Lower lobe of right lung (tissue), 2 donors: ENCODE measurements around the gene SEC61B. TPM values are rescaled to one million over a fixed set of nuclear protein-coding genes. Genes with fewer than 3 reads are reported as not detected.

Experiments used
- ATAC-seq, 2 donors: fragments of 200-7000 bp; cut with Tn5 transposase; one replicate each; pipeline ENCODE4 v1.9.1; 2020 to 2022; ENCODE audit warnings: mild to moderate bottlenecking in 2 of 2, moderate library complexity in 2 of 2
- DNase-seq: peaks from one replicate; pipeline ENCODE4 v3.0.0-alpha.2; 2020
- H3K27ac ChIP-seq: fragments of 200-600 bp; one replicate; pipeline ENCODE4 v1.8.0; 2022
- H3K27me3 ChIP-seq: fragments of 200-600 bp; one replicate; pipeline ENCODE4 v1.8.0; 2022; ENCODE audit warnings: low read depth
- H3K36me3 ChIP-seq: fragments of 200-600 bp; one replicate; pipeline ENCODE4 v1.8.0; 2022; ENCODE audit warnings: mild to moderate bottlenecking
- H3K4me1 ChIP-seq: fragments of 200-600 bp; one replicate; pipeline ENCODE4 v1.8.0; 2022
- H3K4me3 ChIP-seq: fragments of 200-600 bp; one replicate; pipeline ENCODE4 v1.8.0; 2022; ENCODE audit warnings: mild to moderate bottlenecking
- H3K9me3 ChIP-seq: fragments of 200-600 bp; one replicate; pipeline ENCODE4 v1.8.0; 2022
- CTCF ChIP-seq: fragments of 200-600 bp; IDR thresholded peaks from one replicate; pipeline ENCODE4 v1.8.0; 2022; ENCODE audit warnings: antibody characterized with exemption, mild to moderate bottlenecking
- intact Hi-C: fragments of 100-400 bp; cut with DNase I; formaldehyde crosslinking; loops from one replicate; pipeline ENCODE4 v1.11.0; 2022
- long read RNA-seq: library from polyadenylated mRNA; unstranded; transcript quantifications from one replicate; pipeline ENCODE4 v2.0.0, GENCODE V29; 2021
- total RNA-seq: library from RNA; stranded (reverse); fragmentation: NEBNext Ultra II Directional; extraction: Animal tissue kit (Norgen Biotek cat#: 25700); gene quantifications from one replicate; pipeline ENCODE4 v1.2.1, GENCODE V29; 2021
- donor health status: DM: no; HTN: yes; CAD: no; lungs with severe emphysema.

The SEC61B gene
- 111 TPM for total RNA-seq
- long read RNA-seq, transcript SEC61B-201 (4 exons, 545 nt), result major isoform, 96 of 99 reads
- long read RNA-seq, partial matches to known transcripts, result 1 of 99 reads
- long read RNA-seq, other reads (novel, unspliced or antisense), result 1 of 99 reads

GRCh38 chr9:99221621-99222415 lies at the start of gene SEC61B, which contains the start of gene ALG2:
TSS of gene SEC61B (plus strand) at chr9:99222282. CDS start at chr9:99222364, 82 bp downstream.
TSS of gene ALG2 (minus strand) at chr9:99221942. CDS start at chr9:99221894, 48 bp downstream.
- Histone ChIP-seq H3K27me3 (no peaks in the 10 kb centered on the region), H3K36me3 (peaks cover 31% of the 10 kb centered on the region), H3K9me3 (no peaks in the 10 kb centered on the region), H3K4me1 (peaks cover 65% of the 10 kb centered on the region), H3K4me3 (peak within 1 kb of the TSS; percentile 82), H3K27ac (peak within 1 kb of the TSS; percentile 92)
- ATAC-seq (peak; percentile 98 to 99), DNase-seq (peak; percentile 97)
- TF ChIP-seq CTCF, result no peak
- intact Hi-C loops, result no loop called here

DNA sequence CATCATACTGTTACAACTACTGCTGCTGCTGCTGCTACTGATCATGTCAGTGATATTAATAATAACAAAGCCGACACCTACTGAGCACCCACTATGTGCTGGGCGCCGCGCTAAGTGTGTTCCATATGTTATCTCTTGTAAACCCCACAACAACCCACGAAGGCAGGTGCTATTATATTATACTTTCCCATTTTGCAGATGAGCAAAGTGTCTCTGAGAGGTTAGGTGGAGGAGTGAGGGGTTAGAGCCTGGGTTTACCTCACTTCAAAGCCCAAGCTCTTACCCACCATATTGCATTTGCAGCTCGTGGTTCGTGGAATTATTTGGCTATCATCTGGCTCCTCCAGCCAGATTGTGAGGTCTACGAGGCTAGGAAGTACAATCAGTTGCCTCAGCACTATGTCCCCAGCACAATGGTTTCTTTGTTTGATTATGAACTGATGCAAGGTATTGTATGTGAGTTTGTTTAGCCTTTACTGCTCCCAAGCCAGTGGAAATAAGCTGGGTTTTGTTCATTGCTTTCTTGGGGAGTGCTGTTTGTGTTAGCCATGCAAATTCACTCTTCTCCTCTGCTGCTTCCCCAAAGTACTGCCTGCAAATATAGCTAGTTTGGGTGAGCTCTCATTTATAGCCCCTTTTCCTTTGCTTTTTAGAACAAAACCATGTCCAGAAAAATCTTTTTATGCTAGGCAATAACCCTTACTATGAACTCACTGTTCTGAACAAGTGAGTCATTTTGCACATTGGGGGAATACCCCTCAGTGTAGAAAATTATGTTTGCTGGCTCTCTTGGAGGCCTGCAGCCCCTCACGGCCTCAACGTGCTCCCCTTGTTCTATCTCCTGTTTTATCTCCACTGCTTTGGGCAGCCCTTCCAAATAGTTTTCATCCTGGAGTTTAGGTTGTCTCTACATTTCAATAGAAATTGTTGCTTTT lies 48.2 kb upstream of the SEC61B start:
- H3K9me3 ChIP-seq, result no peaks in the 10 kb centered on the region
- no peaks in the 10 kb centered on the region for H3K27me3 ChIP-seq
- no peaks in the 10 kb centered on the region for H3K36me3 ChIP-seq
- H3K4me1 ChIP-seq, result no peaks in the 10 kb centered on the region
- intact Hi-C loops, result no loop called here
- no peak for DNase-seq
- TF ChIP-seq CTCF, result no peak
- H3K4me3 ChIP-seq, result no peak overlapping the region
- no peak for ATAC-seq
- no peak overlapping the region for H3K27ac ChIP-seq

GRCh38 chr9:99176527-99177013 lies 45.5 kb upstream of the SEC61B start:
- Histone ChIP-seq H3K36me3 (no peaks in the 10 kb centered on the region), H3K4me3 (no peak overlapping the region), H3K27ac (no peak overlapping the region), H3K27me3 (no peaks in the 10 kb centered on the region), H3K4me1 (no peaks in the 10 kb centered on the region), H3K9me3 (no peaks in the 10 kb centered on the region)
- no peak for ATAC-seq
- no peak for TF ChIP-seq CTCF
- intact Hi-C loops, result no loop called here
- DNase-seq, result no peak

- Histone ChIP-seq H3K4me3 (no peak overlapping the region), H3K27ac (no peak overlapping the region), H3K36me3 (no peaks in the 10 kb centered on the region), H3K9me3 (no peaks in the 10 kb centered on the region), H3K27me3 (no peaks in the 10 kb centered on the region), H3K4me1 (no peaks in the 10 kb centered on the region)
- DNase-seq, result no peak
- TF ChIP-seq CTCF, result no peak
- ATAC-seq, result no peak
- intact Hi-C loops, result no loop called here
Measured at GRCh38 chr9:99177576-99178366, 44.3 kb upstream of the SEC61B start.
